Astrocyte of the cerebellum (primary cell): ENCODE measurements around the gene EPM2A.

Experiments used
- DNase-seq: peaks from one replicate; pipeline ENCODE4 v3.0.0-alpha.2; 2011; ENCODE audit warnings: low read depth
- H3K4me3 ChIP-seq: 2 replicates; pipeline ENCODE4 v1.5.1; 2011; ENCODE audit warnings: mild to moderate bottlenecking, low read depth, low read length, moderate library complexity
- CTCF ChIP-seq: IDR thresholded peaks from 2 replicates; pipeline ENCODE4 v1.5.1; 2012; ENCODE audit warnings: low read length, low read depth, moderate library complexity, mild to moderate bottlenecking; ENCODE audit errors: missing control alignments
- in situ Hi-C: cut with HindIII; loops from 2 replicates; pipeline ENCODE4 v1.10.0; 2017; ENCODE audit warnings: low sequenced_read_pairs

EPM2A gene

GRCh38 chr6:145588981-145589380 lies 146.3 kb downstream of the EPM2A start:
- in situ Hi-C loops: no loop called here
- H3K4me3 ChIP-seq: no peak overlapping the region
- TF ChIP-seq CTCF: no peak
- no peak for DNase-seq

GRCh38 chr6:145587334-145587733 lies 148.0 kb downstream of the EPM2A start:
- no peak for DNase-seq
- in situ Hi-C loops: no loop called here
- no peak overlapping the region for H3K4me3 ChIP-seq
- no peak for TF ChIP-seq CTCF

- no peak for DNase-seq
- in situ Hi-C loops: no loop called here
- H3K4me3 ChIP-seq: no peak overlapping the region
- no peak for TF ChIP-seq CTCF
Observed at GRCh38 chr6:145583753-145584152, 151.6 kb downstream of the EPM2A start.
